Measurements from ENCODE around the gene FTL. TPM values are rescaled to one million over a fixed set of nuclear protein-coding genes. Genes with fewer than 3 reads are reported as not detected.

FTL gene
- total RNA-seq, 1 donor from 2014 or later, result 908 TPM

DNA sequence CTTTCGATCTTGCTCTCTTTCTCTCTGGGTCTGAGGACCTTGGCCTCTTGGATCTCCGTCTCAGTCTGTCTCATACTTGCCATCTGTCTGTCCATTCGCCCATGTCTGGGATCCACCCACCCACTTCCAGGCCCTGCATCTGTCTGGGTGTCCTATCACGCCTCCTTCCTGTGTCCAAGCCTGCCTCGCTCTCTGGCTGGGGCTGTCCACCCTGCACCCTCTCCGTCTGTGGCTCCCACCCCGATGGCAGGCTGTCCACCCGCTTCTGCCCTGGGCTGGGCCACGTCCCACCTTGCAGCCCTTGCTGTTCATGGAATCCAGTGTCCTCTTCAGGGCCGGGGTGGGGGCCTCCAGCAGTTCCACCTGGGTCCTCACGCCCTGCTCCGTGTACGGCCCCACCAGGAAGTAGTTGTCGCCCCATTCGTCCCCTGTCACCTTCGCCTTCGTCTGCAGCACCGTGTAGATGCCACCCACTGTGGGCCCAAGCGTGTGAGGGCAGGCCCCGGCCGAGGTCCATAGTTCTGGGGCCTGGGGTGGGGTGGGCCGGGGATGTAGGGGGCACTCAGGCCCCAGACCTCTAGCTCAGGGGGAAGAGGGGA lies 26.0 kb downstream of the FTL start:
- H3K4me1 Mint-ChIP-seq, result peaks cover 38% of the 10 kb centered on the region
- no peak overlapping the region for H3K4me3 Mint-ChIP-seq
- H3K27me3 Mint-ChIP-seq (ENCODE audit: low read depth), result no peaks in the 10 kb centered on the region
- H3K9me3 Mint-ChIP-seq, result no peaks in the 10 kb centered on the region
- H3K36me3 Mint-ChIP-seq (ENCODE audit: low read depth), result peaks cover 4% of the 10 kb centered on the region
- H3K27ac Mint-ChIP-seq (ENCODE audit: unreplicated experiment), result peak overlapping the region; percentile 71
- no peak for DNase-seq (ENCODE audit: low read depth, low spot score)
- TF ChIP-seq, protein P1, sequence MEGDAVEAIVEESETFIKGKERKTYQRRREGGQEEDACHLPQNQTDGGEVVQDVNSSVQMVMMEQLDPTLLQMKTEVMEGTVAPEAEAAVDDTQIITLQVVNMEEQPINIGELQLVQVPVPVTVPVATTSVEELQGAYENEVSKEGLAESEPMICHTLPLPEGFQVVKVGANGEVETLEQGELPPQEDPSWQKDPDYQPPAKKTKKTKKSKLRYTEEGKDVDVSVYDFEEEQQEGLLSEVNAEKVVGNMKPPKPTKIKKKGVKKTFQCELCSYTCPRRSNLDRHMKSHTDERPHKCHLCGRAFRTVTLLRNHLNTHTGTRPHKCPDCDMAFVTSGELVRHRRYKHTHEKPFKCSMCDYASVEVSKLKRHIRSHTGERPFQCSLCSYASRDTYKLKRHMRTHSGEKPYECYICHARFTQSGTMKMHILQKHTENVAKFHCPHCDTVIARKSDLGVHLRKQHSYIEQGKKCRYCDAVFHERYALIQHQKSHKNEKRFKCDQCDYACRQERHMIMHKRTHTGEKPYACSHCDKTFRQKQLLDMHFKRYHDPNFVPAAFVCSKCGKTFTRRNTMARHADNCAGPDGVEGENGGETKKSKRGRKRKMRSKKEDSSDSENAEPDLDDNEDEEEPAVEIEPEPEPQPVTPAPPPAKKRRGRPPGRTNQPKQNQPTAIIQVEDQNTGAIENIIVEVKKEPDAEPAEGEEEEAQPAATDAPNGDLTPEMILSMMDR (conservative IDR thresholded peaks at IDR 0.05), result no peak

GRCh38 chr19:48991873-48992580 lies 26.9 kb downstream of the FTL start:
- H3K36me3 Mint-ChIP-seq (ENCODE audit: low read depth), result peaks cover 4% of the 10 kb centered on the region
- TF ChIP-seq, protein P1 (conservative IDR thresholded peaks at IDR 0.05), result no peak
- DNase-seq (ENCODE audit: low read depth, low spot score), result no peak
- no peaks in the 10 kb centered on the region for H3K27me3 Mint-ChIP-seq (ENCODE audit: low read depth)
- H3K9me3 Mint-ChIP-seq, result no peaks in the 10 kb centered on the region
- H3K4me3 Mint-ChIP-seq, result peak overlapping the region; percentile 99
- peak overlapping the region; percentile 98 for H3K27ac Mint-ChIP-seq (ENCODE audit: unreplicated experiment)
- peaks cover 41% of the 10 kb centered on the region for H3K4me1 Mint-ChIP-seq

GRCh38 chr19:48992581-48993174 lies 27.6 kb downstream of the FTL start:
- TF ChIP-seq, protein P1 (conservative IDR thresholded peaks at IDR 0.05), result no peak
- peak overlapping the region; percentile 98 for H3K27ac Mint-ChIP-seq (ENCODE audit: unreplicated experiment)
- peak overlapping the region; percentile 99 for H3K4me3 Mint-ChIP-seq
- H3K9me3 Mint-ChIP-seq, result no peaks in the 10 kb centered on the region
- H3K36me3 Mint-ChIP-seq (ENCODE audit: low read depth), result peaks cover 4% of the 10 kb centered on the region
- DNase-seq (ENCODE audit: low read depth, low spot score), result peak; percentile 25
- peaks cover 43% of the 10 kb centered on the region for H3K4me1 Mint-ChIP-seq
- no peaks in the 10 kb centered on the region for H3K27me3 Mint-ChIP-seq (ENCODE audit: low read depth)

- H3K36me3 Mint-ChIP-seq (ENCODE audit: low read depth), result no peaks in the 10 kb centered on the region
- TF ChIP-seq, protein P1 (conservative IDR thresholded peaks at IDR 0.05), result peak; percentile 99
- DNase-seq (ENCODE audit: low read depth, low spot score), result peak; percentile 98
- H3K4me1 Mint-ChIP-seq, result peaks cover 48% of the 10 kb centered on the region
- H3K9me3 Mint-ChIP-seq, result no peaks in the 10 kb centered on the region
- H3K4me3 Mint-ChIP-seq, result peak within 1 kb of the TSS; percentile 99
- no peaks in the 10 kb centered on the region for H3K27me3 Mint-ChIP-seq (ENCODE audit: low read depth)
- H3K27ac Mint-ChIP-seq (ENCODE audit: unreplicated experiment), result peak within 1 kb of the TSS; percentile 98
These were observed 28.3 kb downstream of the FTL start, which contains the start of the genes GYS1 and RUVBL2 for GRCh38 chr19:48993175-48994034. GYS1 (minus strand) TSS chr19:48993309; CDS start chr19:48993112, 197 bp downstream. RUVBL2 (plus strand) TSS chr19:48993887; CDS start chr19:48993912, 25 bp downstream.

- DNase-seq (ENCODE audit: low read depth, low spot score), result no peak
- TF ChIP-seq, protein P1 (conservative IDR thresholded peaks at IDR 0.05), result no peak
- Mint-ChIP-seq H3K27ac (ENCODE audit: unreplicated experiment) (peak overlapping the region; percentile 96), H3K36me3 (ENCODE audit: low read depth) (no peaks in the 10 kb centered on the region), H3K4me3 (peak overlapping the region; percentile 99), H3K27me3 (ENCODE audit: low read depth) (no peaks in the 10 kb centered on the region), H3K4me1 (peaks cover 48% of the 10 kb centered on the region), H3K9me3 (no peaks in the 10 kb centered on the region)
These were observed 28.9 kb downstream of the FTL start for GRCh38 chr19:48994035-48994386.
